ENCODE data around the gene CSRNP2. TPM values are rescaled to one million over a fixed set of nuclear protein-coding genes. Genes with fewer than 3 reads are reported as not detected.

CSRNP2 gene
- total RNA-seq, 4 donors from 2014 or later: 22.6 to 36.2 (median 31.1) TPM

DNA sequence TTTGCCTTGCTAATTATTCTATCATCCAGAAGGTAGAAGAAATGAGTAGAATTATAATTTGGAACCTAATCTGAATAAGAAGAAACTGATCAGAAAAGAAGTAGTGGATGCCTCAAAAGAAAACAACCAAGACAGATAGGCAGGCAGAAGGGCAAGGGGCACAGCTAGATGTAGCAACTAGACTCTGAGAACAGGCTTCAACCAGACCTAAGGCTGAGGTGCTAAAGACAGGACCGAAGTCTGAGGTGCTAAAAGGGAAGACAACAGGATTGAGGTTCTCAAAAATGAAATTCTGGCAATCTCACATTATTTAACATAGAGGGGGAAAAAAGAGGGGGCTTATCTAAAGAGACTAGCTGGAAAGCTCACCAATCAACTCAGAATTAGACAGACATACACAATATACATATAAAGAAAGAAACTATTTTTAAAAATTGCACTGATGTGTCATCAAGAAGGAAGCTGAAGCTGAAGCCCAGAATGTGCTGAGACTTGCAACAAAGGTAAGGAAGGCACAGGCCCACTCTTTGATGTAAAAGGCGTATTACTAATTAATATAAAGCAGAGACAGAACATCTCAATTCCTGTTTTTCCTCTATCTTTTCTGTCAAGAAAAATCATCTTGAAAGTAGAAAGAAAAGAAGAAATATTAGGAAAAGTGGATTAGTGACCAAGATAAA, 43.8 kb upstream of the CSRNP2 start:
- DNase-seq (ENCODE audit: low spot score in 2 of 2): no peak
- Histone ChIP-seq H3K4me1 (peaks cover 0 to 21% (median 0%) of the 10 kb centered on the region in 4 donors), H3K9me3 (no peaks in the 10 kb centered on the region), H3K36me3 (peaks cover 0 to 25% (median 0%) of the 10 kb centered on the region in 3 donors), H3K27ac (no peak overlapping the region), H3K4me3 (no peak overlapping the region), H3K27me3 (no peaks in the 10 kb centered on the region)
- WGBS, 2 donors: 77 to 87% methylated on average over 2 of the region's 2 CpGs
- TF ChIP-seq, protein P1, sequence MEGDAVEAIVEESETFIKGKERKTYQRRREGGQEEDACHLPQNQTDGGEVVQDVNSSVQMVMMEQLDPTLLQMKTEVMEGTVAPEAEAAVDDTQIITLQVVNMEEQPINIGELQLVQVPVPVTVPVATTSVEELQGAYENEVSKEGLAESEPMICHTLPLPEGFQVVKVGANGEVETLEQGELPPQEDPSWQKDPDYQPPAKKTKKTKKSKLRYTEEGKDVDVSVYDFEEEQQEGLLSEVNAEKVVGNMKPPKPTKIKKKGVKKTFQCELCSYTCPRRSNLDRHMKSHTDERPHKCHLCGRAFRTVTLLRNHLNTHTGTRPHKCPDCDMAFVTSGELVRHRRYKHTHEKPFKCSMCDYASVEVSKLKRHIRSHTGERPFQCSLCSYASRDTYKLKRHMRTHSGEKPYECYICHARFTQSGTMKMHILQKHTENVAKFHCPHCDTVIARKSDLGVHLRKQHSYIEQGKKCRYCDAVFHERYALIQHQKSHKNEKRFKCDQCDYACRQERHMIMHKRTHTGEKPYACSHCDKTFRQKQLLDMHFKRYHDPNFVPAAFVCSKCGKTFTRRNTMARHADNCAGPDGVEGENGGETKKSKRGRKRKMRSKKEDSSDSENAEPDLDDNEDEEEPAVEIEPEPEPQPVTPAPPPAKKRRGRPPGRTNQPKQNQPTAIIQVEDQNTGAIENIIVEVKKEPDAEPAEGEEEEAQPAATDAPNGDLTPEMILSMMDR (IDR thresholded peaks at IDR 0.05): no peak
- TF ChIP-seq POLR2A (IDR thresholded peaks at IDR 0.05) (no peak), EP300 (IDR thresholded peaks at IDR 0.05) (no peak)

DNA sequence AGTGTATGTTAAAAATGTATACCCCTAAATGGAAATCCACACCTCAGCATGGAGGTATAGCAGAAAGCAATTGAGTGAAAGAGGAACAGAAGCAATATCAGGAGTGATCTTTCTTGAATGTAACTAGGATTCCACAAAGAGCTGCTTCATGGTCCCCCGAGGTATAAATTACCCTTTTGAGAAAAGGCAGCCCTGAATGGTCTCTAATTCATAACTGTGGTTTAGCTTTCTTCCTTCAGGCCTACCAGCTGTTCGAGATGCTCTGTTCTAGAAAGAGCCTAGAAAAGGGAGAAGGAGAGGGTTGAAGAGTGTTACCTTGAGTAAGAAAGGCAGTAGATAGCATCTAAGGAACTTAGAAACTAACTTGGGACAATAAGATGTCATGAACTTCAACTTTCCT, 42.9 kb upstream of the CSRNP2 start:
- TF ChIP-seq POLR2A (IDR thresholded peaks at IDR 0.05) (no peak), EP300 (IDR thresholded peaks at IDR 0.05) (no peak)
- TF ChIP-seq, protein P1 (IDR thresholded peaks at IDR 0.05): no peak
- H3K4me3 ChIP-seq: no peak overlapping the region
- no peak overlapping the region for H3K27ac ChIP-seq
- no peaks in the 10 kb centered on the region for H3K27me3 ChIP-seq
- peaks cover 0 to 25% (median 0%) of the 10 kb centered on the region in 3 donors for H3K36me3 ChIP-seq
- 53 to 57% methylated on average over 2 of the region's 2 CpGs for WGBS, 2 donors
- H3K4me1 ChIP-seq: peaks cover 0 to 21% (median 0%) of the 10 kb centered on the region in 4 donors
- H3K9me3 ChIP-seq: no peaks in the 10 kb centered on the region
- no peak for DNase-seq (ENCODE audit: low spot score in 2 of 2)

DNA sequence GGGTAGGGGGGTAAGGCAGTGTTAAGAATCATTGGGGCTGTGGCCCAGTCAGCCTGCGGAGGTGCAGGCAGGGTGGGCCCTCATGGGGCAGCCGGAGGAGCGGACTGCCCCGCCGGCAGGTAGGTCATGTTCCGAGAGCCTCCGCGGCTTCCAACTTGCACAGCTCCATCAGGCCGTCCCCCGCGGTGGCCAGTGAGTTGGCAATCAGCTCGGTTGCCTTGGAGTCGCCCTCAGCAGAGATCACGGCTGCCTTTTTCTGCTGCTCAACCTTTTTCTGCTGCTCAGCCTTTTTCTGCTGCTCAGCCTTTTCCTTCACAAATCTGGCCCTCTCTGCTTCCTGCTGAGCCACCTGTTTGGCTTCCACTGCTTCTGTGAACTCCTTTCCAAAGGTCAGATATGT, 41.1 kb upstream of the CSRNP2 start:
- TF ChIP-seq, protein P1 (IDR thresholded peaks at IDR 0.05): no peak
- TF ChIP-seq EP300 (IDR thresholded peaks at IDR 0.05): no peak
- TF ChIP-seq POLR2A (IDR thresholded peaks at IDR 0.05): no peak
- H3K9me3 ChIP-seq: no peaks in the 10 kb centered on the region
- no peak for DNase-seq (ENCODE audit: low spot score in 2 of 2)
- no peaks in the 10 kb centered on the region for H3K27me3 ChIP-seq
- 96 to 97% methylated on average over 14 of the region's 14 CpGs for WGBS, 2 donors
- H3K36me3 ChIP-seq: peaks cover 0 to 15% (median 0%) of the 10 kb centered on the region in 3 donors
- no peak overlapping the region for H3K4me3 ChIP-seq
- no peak overlapping the region for H3K27ac ChIP-seq
- H3K4me1 ChIP-seq: peaks cover 0 to 21% (median 0%) of the 10 kb centered on the region in 4 donors

DNA sequence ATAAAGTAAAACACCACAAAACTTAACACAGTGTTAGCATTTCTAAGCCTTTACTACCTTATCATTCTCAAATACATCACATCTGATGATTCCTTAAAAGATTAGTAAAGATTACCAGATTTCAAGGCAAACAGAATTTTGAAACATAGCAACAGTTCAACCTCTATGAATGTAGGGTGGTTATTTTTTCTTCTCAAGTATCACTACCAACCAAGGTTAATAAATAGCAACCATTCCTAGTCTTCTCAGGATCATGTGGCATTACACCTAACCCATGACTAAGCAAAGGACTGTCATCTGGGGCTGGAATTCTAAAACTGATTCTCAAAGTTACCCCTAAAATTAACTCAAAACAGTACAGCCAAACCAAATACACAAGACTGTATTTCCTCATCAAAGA, 39.4 kb upstream of the CSRNP2 start:
- H3K27me3 ChIP-seq: no peaks in the 10 kb centered on the region
- TF ChIP-seq EP300 (IDR thresholded peaks at IDR 0.05): no peak
- H3K4me3 ChIP-seq: no peak overlapping the region
- H3K4me1 ChIP-seq: peaks cover 0 to 15% (median 0%) of the 10 kb centered on the region in 4 donors
- no peak overlapping the region for H3K27ac ChIP-seq
- no peaks in the 10 kb centered on the region for H3K9me3 ChIP-seq
- H3K36me3 ChIP-seq: peaks cover 0 to 31% (median 0%) of the 10 kb centered on the region in 3 donors
- DNase-seq (ENCODE audit: low spot score in 2 of 2): no peak

DNA sequence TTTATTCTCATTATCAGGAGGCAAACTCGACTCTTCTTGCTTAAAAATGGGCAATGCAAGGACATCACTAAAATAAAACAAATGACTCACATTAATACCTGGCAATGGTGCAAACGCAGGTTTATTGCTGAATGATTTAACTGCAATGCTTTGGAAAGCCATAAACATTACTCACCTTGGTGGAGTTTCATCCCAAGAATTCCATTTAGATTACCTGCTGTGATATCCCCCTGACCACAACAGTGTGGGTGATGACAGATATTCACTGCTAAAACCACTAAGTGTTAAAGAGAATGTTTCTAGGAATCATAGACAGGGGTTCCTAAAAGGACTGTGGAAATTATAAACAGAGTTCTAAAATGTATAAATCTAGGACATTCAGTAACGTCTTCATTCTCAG, 35.3 kb upstream of the CSRNP2 start:
- H3K9me3 ChIP-seq: no peaks in the 10 kb centered on the region
- TF ChIP-seq, protein P1 (IDR thresholded peaks at IDR 0.05): no peak
- no peak for TF ChIP-seq EP300 (IDR thresholded peaks at IDR 0.05)
- no peak for TF ChIP-seq POLR2A (IDR thresholded peaks at IDR 0.05)
- H3K4me3 ChIP-seq: no peak overlapping the region
- peaks cover 0 to 42% (median 0%) of the 10 kb centered on the region in 3 donors for H3K36me3 ChIP-seq
- DNase-seq (ENCODE audit: low spot score in 2 of 2): no peak
- peaks cover 0 to 9% (median 0%) of the 10 kb centered on the region in 4 donors for H3K4me1 ChIP-seq
- H3K27me3 ChIP-seq: no peaks in the 10 kb centered on the region
- 93 to 94% methylated on average over 3 of the region's 3 CpGs for WGBS, 2 donors
- H3K27ac ChIP-seq: no peak overlapping the region

Data from tibial nerve (tissue), 4 donors.